Fibroblast of lung (primary cell): ENCODE measurements around the gene YKT6. TPM values are rescaled to one million over a fixed set of nuclear protein-coding genes. Genes with fewer than 3 reads are reported as not detected.

ENCODE experiments used
- DNase-seq, 2 donors: peaks; one replicate each; pipeline versions ENCODE4 v3.0.0 to v3.0.0-alpha.2; 2010; ENCODE audit warnings: low read depth in 2 of 2
- H2AFZ ChIP-seq: 2 replicates; pipeline ENCODE4 v1.5.1; 2012; ENCODE audit warnings: low read length, control low read depth, inconsistent platforms
- H3K27ac ChIP-seq: 2 replicates; pipeline ENCODE4 v1.5.1; 2011; ENCODE audit warnings: low read length, control low read depth; ENCODE audit not compliant: insufficient read depth
- H3K27me3 ChIP-seq: 2 replicates; pipeline ENCODE4 v1.5.1; 2011; ENCODE audit warnings: mild to moderate bottlenecking, low read length; ENCODE audit not compliant: control insufficient read depth, insufficient read depth
- H3K36me3 ChIP-seq: 2 replicates; pipeline ENCODE4 v1.5.1; 2011; ENCODE audit warnings: low read length; ENCODE audit not compliant: control insufficient read depth, insufficient read depth
- H3K4me1 ChIP-seq: 2 replicates; pipeline ENCODE4 v1.5.1; 2011; ENCODE audit warnings: low read length; ENCODE audit not compliant: control insufficient read depth, insufficient read depth; ENCODE audit errors: extremely low read depth
- H3K4me2 ChIP-seq: 2 replicates; pipeline ENCODE4 v1.5.1; 2011; ENCODE audit warnings: low read length, control low read depth; ENCODE audit not compliant: insufficient read depth; ENCODE audit errors: extremely low read depth
- H3K4me3 ChIP-seq, 4 experiments: fragments of 200-600 bp in 1 of 4; sonication (generic) in 1 of 4; replicated peaks in 1 of 4; 2 replicates each; pipeline ENCODE4 v1.5.1; 2011 to 2016; ENCODE audit warnings: low read length in 4 of 4, low read depth in 3 of 4, mild to moderate bottlenecking in 3 of 4, control low read depth in 2 of 4, inconsistent platforms in 1 of 4, mixed read lengths in 1 of 4; ENCODE audit not compliant: insufficient read depth in 1 of 4; ENCODE audit errors: control extremely low read depth in 1 of 4
- H3K79me2 ChIP-seq: 2 replicates; pipeline ENCODE4 v1.5.1; 2012; ENCODE audit warnings: mild to moderate bottlenecking, low read length, inconsistent platforms; ENCODE audit not compliant: control insufficient read depth, insufficient read depth
- H3K9ac ChIP-seq: 2 replicates; pipeline ENCODE4 v1.5.1; 2011; ENCODE audit warnings: mild to moderate bottlenecking, low read length, control low read depth; ENCODE audit not compliant: insufficient read depth
- H3K9me3 ChIP-seq: 2 replicates; pipeline ENCODE4 v1.5.1; 2012; ENCODE audit warnings: low read depth, low read length; ENCODE audit not compliant: control insufficient read depth, insufficient read depth
- H4K20me1 ChIP-seq: 2 replicates; pipeline ENCODE4 v1.5.1; 2011; ENCODE audit warnings: low read length; ENCODE audit not compliant: control insufficient read depth, insufficient read depth; ENCODE audit errors: extremely low read depth
- EZH2 ChIP-seq: IDR thresholded peaks from 2 replicates; pipeline ENCODE4 v1.5.1; 2012; ENCODE audit warnings: low read length, control low read depth, mild to moderate bottlenecking; ENCODE audit errors: missing control alignments
- polyA plus RNA-seq, 2 donors: library from polyadenylated mRNA; depleted of rRNA in 1 of 2; stranded (reverse) in 1 of 2; unstranded in 1 of 2; fragments of >200 nt; gene quantifications; 2 replicates each; pipeline ENCODE4 v1.2.1, GENCODE V29; 2011 to 2012; ENCODE audit warnings: missing spikeins in 1 of 2
- total RNA-seq: library from RNA; depleted of rRNA; stranded (reverse); fragments of >200 nt; gene quantifications from 2 replicates; pipeline ENCODE4 v1.2.1, GENCODE V29; 2014
- TF ChIP-seq, protein P1 (sequence below), 2 donors: IDR thresholded peaks in 1 of 2; conservative IDR thresholded peaks in 1 of 2; 1 replicate in 1 of 2; 2 replicates in 1 of 2; pipeline ENCODE4 v1.5.1; 2011 to 2012; ENCODE audit warnings: low read length in 2 of 2, control low read depth in 1 of 2, inconsistent platforms in 1 of 2, low read depth in 1 of 2, mild to moderate bottlenecking in 1 of 2

The YKT6 gene
- total and polyA plus RNA-seq, 2 donors (not counting 1 experiment from before 2014, with no cell fraction given): 90.0 to 99.0 TPM

- no peaks in the 10 kb centered on the region for H3K4me1 ChIP-seq
- no peak for DNase-seq
- H3K27me3 ChIP-seq: peaks cover 19% of the 10 kb centered on the region
- no peak overlapping the region for H3K4me3 ChIP-seq
- no peak overlapping the region for H2AFZ ChIP-seq
- no peaks in the 10 kb centered on the region for H4K20me1 ChIP-seq
- H3K27ac ChIP-seq: no peak overlapping the region
- no peaks in the 10 kb centered on the region for H3K9me3 ChIP-seq
- H3K79me2 ChIP-seq: no peaks in the 10 kb centered on the region
- peak; percentile 78 for TF ChIP-seq EZH2
- TF ChIP-seq, protein P1, sequence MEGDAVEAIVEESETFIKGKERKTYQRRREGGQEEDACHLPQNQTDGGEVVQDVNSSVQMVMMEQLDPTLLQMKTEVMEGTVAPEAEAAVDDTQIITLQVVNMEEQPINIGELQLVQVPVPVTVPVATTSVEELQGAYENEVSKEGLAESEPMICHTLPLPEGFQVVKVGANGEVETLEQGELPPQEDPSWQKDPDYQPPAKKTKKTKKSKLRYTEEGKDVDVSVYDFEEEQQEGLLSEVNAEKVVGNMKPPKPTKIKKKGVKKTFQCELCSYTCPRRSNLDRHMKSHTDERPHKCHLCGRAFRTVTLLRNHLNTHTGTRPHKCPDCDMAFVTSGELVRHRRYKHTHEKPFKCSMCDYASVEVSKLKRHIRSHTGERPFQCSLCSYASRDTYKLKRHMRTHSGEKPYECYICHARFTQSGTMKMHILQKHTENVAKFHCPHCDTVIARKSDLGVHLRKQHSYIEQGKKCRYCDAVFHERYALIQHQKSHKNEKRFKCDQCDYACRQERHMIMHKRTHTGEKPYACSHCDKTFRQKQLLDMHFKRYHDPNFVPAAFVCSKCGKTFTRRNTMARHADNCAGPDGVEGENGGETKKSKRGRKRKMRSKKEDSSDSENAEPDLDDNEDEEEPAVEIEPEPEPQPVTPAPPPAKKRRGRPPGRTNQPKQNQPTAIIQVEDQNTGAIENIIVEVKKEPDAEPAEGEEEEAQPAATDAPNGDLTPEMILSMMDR (conservative IDR thresholded peaks at IDR 0.05 in 1 of 2, IDR thresholded peaks at IDR 0.05 in 1 of 2; ENCODE audit: low read depth in 1 of 2, low read length in 2 of 2): no peak
- no peak overlapping the region for H3K9ac ChIP-seq
- no peak overlapping the region for H3K4me2 ChIP-seq
- no peaks in the 10 kb centered on the region for H3K36me3 ChIP-seq
Measured at GRCh38 chr7:44225566-44226395, 25.0 kb downstream of the YKT6 start.

DNA sequence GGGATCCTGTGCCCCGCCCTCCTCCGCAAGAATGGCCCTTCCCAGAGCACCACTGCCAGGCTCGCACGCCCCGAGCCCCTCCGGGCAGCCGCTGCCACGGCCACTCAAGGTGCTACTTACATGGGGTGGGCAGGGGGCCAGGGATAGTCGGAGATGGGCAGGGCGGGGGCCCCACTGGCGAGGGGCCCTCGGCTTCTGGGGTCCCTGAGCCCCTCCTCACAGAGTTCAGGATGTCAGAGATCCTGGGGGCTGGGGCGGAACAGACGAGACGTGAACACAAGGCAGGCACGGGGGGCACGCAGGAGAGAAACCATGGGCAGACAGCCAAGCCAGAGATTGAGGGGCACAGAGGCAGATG is 25.6 kb downstream of the YKT6 start:
- DNase-seq: no peak
- Histone ChIP-seq H3K9me3 (no peaks in the 10 kb centered on the region), H3K36me3 (no peaks in the 10 kb centered on the region), H4K20me1 (no peaks in the 10 kb centered on the region), H3K9ac (no peak overlapping the region), H3K4me3 (no peak overlapping the region), H3K27ac (no peak overlapping the region), H3K4me1 (no peaks in the 10 kb centered on the region), H3K27me3 (peaks cover 19% of the 10 kb centered on the region), H2AFZ (no peak overlapping the region), H3K79me2 (no peaks in the 10 kb centered on the region), H3K4me2 (no peak overlapping the region)
- no peak for TF ChIP-seq EZH2
- TF ChIP-seq, protein P1 (conservative IDR thresholded peaks at IDR 0.05 in 1 of 2, IDR thresholded peaks at IDR 0.05 in 1 of 2; ENCODE audit: low read depth in 1 of 2, low read length in 2 of 2): no peak

DNA sequence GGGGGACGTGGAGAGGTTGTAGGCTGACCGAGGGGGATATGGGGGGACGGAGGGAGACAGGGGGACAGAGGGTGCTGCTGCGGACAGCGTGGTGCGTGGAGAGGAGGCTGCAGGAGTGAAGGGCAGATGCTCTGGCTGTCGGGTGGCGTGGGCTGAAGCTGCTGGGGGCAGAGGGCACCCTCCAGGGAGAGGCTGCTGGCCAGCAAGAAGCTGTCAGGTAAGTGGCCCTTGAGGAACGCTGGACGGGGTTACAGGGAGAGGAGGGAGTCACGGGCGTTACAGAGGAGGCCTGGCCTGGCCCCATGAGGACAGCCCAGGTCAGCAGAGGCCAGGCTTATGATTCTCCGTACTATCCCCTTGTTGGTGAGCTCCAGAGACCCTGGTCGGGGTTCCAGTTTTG is 27.1 kb downstream of the YKT6 start:
- Histone ChIP-seq H3K79me2 (no peaks in the 10 kb centered on the region), H3K4me1 (no peaks in the 10 kb centered on the region), H3K4me2 (no peak overlapping the region), H3K27ac (no peak overlapping the region), H4K20me1 (no peaks in the 10 kb centered on the region), H3K9me3 (no peaks in the 10 kb centered on the region), H3K4me3 (no peak overlapping the region), H2AFZ (no peak overlapping the region), H3K36me3 (no peaks in the 10 kb centered on the region), H3K9ac (no peak overlapping the region), H3K27me3 (peaks cover 19% of the 10 kb centered on the region)
- no peak for DNase-seq
- TF ChIP-seq, protein P1 (conservative IDR thresholded peaks at IDR 0.05 in 1 of 2, IDR thresholded peaks at IDR 0.05 in 1 of 2; ENCODE audit: low read depth in 1 of 2, low read length in 2 of 2): no peak
- no peak for TF ChIP-seq EZH2
